HG03159 (cell line): ENCODE results near the gene C19orf47.
"Not testable (repeated sequence)": the region's sequence is repeated elsewhere in the genome, so short reads cannot be mapped to it uniquely, and the experiment has no call there.

ENCODE experiments used
- ATAC-seq: cut with Tn5 transposase; IDR thresholded peaks from one replicate; pipeline ENCODE4 v1.9.1; 2021; ENCODE audit warnings: mild to moderate bottlenecking, moderate library complexity; ENCODE audit not compliant: unreplicated experiment

The C19orf47 gene

DNA sequence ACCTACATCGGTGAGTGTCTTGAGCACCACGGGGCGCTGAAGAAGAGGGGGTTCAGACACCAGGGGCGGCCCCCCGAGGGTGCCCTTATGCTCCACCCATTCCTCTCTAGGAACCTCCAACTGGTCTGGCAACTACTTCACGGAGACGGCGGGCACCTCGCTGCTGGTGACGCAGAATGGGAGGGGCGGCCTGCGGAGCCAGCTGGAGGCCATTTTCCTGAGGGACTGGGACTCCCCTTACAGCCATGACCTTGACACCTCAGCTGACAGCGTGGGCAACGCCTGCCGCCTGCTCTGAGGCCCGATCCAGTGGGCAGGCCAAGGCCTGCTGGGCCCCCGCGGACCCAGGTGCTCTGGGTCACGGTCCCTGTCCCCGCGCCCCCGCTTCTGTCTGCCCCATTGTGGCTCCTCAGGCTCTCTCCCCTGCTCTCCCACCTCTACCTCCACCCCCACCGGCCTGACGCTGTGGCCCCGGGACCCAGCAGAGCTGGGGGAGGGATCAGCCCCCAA, 29.7 kb upstream of the C19orf47 start:
- no peak for ATAC-seq

GRCh38 chr19:40376286-40376862, 28.2 kb upstream of the C19orf47 start:
- ATAC-seq: no peak

DNA sequence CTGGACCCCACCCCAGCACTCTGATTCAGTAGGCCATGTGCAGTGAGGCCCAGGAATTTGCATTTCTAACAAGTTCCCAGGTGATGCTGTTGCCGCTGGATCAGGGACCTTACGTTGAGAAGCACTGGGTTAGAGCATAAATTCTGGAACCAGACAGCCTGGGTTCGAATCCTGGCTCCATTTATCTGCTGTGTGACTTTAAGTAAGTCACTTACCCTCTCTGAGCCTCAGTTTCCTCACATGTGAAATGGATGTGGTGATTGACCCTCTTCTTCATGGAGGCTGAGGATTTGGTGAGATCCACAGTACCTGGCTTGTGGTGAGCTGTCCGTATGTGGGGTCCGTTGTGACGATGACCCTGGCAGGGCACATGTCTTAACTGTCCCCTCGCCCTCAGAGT, 25.9 kb upstream of the C19orf47 start:
- ATAC-seq: no peak

GRCh38 chr19:40371802-40372122, 23.6 kb upstream of the C19orf47 start:
- no peak for ATAC-seq

DNA sequence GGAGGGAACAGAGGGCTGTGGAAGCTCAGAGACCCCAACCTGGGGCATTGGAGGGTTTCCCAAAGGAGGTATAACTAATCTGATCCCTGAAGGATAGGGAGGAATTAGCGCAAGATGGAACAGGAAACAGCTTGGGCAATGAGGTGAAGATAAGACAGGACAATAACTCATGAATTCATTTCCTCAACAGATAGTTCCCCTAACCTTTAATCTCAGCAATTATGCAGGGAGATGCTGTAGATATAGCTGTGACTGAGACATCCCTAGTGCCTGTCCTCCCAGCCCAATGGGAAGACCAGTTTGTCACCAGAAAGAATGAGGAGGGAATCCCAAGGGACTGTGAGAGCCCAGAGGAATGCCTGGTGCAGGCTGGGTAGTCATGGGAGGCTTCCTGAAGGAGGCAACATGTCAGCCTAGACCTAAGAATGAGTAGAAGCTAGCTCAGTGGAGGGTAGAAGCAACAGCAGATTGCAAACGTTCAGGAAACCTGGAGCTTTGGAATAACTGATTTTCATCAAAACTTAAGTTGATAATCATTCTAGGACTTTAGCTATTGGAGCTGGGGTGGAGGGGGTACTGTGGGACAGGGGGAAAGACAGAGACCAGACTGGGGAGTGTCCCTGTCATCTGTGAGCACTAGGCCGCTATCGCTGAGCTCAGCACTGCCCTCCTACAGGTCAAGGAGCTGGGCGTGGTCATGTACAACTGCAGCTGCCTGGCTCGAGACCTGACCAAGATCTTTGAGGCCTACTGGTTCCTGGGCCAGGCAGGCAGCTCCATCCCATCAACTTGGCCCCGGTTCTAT, 23.0 kb upstream of the C19orf47 start:
- no peak for ATAC-seq

GRCh38 chr19:40370253-40370652, 22.1 kb upstream of the C19orf47 start:
- not testable (repeated sequence) for ATAC-seq

GRCh38 chr19:40369797-40370196, 21.6 kb upstream of the C19orf47 start:
- no peak for ATAC-seq

GRCh38 chr19:40367577-40368434, 19.6 kb upstream of the C19orf47 start:
- ATAC-seq: no peak

DNA sequence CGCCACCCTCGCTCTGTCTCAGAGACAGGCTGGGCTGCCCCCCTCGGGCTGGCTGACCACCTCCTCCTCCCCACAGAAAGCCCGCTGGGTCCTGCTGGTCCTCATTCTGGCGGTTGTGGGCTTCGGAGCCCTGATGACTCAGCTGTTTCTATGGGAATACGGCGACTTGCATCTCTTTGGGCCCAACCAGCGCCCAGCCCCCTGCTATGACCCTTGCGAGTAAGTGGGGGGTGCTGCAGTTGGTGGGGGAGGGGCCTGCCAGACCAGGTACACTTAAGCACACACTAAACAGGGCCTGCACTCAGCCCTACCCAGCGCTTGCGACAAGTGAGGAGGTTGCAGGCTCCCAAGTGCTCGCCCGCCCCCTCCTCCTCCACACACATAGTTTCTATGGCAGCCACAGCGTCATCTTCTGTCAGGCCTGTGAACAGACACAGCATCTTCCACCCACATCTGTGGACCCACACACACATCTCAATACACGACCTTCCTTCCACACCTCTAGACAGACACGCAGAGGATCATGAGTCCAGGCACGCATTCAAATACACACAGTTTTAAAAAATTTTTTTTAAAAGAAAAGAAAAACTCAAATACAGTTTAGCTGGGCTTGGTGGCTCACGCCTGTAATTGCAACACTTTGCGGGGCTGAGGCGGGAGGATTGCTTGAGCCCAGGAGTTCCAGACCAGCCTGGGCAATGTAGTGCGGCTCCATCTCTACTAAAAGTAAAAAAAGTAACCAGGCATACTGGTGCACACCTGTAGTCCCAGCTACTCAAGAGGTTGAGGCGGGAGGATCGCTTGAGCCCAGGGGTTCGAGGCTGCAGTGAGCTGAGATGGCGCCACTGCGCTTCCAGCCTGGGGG, 18.7 kb upstream of the C19orf47 start:
- no peak for ATAC-seq

DNA sequence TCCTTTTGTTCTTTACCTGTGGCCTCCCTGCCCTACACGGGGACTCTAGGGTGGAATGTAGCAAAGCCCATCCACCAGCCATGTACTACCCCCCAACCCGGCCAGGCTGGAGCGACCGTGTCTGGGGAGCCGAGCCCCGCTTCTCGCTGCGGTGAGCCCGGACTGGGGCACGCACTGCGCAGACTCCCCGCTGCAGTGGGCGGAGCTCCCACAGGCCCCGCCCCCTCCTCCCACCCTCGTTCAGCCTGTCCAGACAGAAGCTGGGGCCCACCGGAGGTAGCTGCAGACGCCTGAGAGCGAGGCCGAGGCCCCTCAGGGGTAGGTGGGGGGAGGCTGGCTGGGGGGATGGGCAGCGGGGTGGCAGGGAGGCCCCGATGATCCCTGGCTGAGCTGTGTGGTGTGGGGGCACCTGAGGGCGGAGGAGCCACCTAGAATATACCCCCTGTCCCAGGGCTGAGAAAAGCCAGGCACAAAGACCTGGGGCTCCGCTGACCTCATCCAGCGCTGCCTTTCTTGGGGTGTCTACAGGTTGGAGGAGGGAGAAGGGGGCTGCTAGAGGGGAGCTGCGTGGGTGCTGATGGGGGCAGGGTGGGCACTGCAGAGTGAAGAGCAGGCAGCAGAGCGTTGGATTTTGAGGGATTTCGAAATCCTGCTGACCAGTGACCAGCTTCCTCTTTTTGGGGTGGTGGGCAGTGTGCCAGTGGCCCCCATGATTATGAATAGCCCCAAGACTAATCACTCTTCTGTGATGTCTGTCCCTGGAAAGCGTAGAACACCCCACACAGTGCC, 17.6 kb upstream of the C19orf47 start:
- no peak for ATAC-seq

GRCh38 chr19:40365010-40365409, 16.8 kb upstream of the C19orf47 start:
- no peak for ATAC-seq

DNA sequence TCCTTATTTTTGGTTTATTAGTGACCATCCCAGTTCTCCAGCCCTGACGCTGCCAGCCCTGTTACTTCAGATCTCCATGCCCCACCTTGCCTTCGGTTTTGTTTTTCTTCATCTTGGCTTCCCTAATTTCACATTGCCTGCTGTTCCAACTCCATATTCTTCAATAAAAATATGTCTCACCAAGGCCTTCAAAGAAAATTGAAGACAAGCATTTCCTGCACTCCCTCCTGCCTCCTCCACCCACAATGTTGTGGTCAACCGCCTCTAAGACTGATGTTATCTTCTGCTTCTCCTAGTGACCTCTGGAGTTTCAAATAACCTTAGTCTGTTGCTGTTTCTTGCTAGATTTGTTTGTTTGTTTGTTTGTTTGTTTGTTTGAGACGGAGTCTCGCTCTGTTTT, 14.9 kb upstream of the C19orf47 start:
- ATAC-seq: no peak

- no peak for ATAC-seq
Observed at GRCh38 chr19:40362160-40362559, 14.0 kb upstream of the C19orf47 start.

- no peak for ATAC-seq
Observed at GRCh38 chr19:40360708-40361241, 12.6 kb upstream of the C19orf47 start.

GRCh38 chr19:40360020-40360707, 12.0 kb upstream of the C19orf47 start:
- no peak for ATAC-seq

DNA sequence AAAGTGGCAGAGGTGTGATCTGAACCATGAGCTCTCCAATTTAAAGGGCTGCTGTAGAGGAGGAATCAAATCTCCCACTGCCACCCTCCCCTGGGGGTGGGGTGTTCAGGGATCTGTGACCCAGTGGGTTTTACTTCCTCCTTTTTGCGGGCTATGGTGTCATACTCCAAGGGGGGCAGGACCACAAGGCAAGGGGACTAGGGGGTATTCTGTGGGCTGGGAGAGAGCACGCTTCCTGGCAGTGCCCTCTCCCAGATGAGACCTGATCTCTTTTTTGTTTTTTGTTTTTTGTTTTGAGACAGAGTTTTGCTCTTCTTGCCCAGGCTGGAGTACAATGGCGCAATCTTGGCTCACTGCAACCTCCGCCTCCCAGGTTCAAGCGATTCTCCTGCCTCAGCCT, 10.6 kb upstream of the C19orf47 start:
- no peak for ATAC-seq

GRCh38 chr19:40357640-40358039, 9.4 kb upstream of the C19orf47 start:
- ATAC-seq: no peak

DNA sequence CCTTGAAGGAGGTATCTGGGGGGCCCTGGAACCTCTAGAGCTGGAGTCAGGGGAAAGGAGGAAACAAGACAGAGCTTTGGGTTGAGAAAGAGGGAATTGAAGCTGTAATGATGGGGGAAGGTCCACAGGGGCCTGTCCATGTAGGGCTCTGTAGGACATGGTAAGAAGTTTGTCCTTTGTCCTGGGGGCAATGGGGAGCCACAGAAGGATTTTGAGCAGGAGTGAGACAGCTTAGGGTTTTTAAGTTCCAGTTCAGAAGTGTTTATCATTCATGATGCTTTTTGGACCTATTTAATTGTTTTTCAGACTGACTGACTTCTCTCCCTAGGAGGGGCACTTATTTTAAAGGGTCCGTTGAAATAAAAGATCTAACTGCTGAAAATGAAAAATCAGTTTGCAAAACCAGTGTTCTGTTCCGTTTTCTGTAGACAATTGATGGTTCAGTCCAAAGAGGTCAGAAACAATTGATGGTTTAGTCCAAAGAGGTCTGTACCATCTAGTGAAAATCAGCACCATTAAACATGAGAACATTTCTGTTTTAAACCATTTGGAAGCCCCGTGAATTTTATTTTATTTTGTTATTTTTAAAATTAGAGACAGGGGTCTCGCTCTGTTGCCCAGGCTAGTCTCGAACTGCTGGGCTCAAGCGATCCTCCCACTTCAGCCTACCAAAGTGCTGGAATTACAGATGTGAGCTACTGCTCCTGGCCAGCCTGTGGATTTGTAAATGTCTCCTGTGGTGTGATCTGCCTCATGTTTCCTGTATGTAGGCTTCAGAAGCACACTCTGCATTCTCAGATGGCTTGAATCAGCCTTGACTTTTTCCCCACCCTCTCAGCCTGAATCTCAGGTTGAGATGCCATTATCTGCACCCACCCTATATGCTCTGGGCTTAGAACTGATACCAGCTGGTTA, 8.7 kb upstream of the C19orf47 start:
- ATAC-seq: no peak
